ENCODE data around the gene CCRL2.
"Not testable (repeated sequence)": the region's sequence is repeated elsewhere in the genome, so short reads cannot be mapped to it uniquely, and the experiment has no call there.

The CCRL2 gene

DNA sequence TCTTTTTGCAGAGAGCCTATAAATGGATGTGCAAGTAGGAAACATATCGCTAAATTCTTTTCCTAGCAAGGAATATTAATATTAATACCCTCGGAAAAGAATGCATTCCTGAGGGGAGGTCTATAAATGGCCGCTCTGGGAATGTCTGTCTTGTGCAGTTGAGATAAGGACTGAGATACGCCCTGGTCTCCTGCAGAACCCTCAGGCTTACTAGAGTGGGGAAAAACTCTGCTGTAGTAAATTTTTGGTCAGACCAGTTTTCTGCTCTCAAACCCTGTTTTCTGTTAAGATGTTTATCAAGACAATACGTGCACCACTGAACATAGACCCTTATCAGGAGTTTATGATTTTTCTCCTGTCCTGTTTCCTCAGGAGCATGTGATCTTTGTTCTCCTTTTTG, 24.8 kb downstream of the CCRL2 start:
- not testable (repeated sequence) for DNase-seq

- DNase-seq, result not testable (repeated sequence)
Measured at GRCh38 chr3:46433118-46433517, 26.1 kb downstream of the CCRL2 start.

GRCh38 chr3:46433841-46434240, 26.8 kb downstream of the CCRL2 start:
- no peak for DNase-seq

DNA sequence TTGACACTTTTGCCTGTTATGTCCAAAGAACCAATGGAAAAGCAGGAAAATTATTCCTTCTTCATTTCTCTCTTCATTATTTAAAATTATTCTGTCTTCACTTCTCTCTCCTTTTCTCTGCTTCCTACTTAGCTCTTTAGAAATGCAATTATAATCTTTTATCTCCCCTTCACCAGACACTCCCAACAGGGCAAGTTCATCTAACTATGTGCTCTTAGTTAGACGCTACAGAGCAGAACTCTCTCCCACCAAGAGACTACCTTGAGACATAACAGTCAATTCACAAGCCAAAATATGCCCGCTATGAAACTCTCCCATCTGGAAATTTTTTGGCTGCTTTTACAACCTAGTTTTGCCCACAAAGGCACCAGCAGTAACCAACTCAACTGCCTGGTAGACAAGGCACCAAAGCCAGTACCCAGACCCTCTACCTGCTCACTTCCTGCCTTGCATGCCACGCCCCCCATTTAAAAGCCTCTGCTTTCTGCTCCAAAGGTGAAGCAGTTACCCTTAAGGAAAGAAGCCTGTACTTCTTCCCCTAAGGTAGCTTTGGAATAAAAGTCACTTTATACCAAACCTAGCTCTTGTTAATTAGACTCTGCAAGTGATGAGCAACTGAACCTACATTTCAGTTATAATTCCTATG, 28.1 kb downstream of the CCRL2 start:
- no peak for DNase-seq

DNA sequence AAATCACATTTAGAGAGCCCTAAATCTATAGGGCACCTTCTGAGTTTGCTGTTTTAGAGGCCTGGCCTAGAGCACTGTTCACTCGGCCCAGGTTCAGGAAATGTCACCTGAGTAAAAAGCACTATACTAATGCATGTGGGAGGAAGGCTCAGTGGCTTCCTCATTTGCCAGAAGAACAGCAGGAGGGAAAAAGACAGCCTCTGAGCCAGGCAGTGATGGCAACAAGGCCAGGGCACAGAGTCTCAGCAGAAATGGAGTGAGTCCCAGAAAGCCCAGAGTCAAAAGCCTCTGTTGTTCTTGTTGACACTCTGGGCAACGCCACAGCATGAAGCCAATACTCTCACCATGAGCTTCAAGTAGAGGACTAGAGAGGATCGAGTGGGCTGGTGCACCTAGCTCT, 31.8 kb downstream of the CCRL2 start:
- DNase-seq, result no peak

GRCh38 chr3:46440531-46441294, 33.7 kb downstream of the CCRL2 start:
- DNase-seq, result no peak

GRCh38 chr3:46442576-46443530, 35.8 kb downstream of the CCRL2 start:
- peak in 1 of 2 experiments; percentile 44 for DNase-seq

- no peak for DNase-seq
Measured at GRCh38 chr3:46447228-46447985, 40.3 kb downstream of the CCRL2 start.

DNA sequence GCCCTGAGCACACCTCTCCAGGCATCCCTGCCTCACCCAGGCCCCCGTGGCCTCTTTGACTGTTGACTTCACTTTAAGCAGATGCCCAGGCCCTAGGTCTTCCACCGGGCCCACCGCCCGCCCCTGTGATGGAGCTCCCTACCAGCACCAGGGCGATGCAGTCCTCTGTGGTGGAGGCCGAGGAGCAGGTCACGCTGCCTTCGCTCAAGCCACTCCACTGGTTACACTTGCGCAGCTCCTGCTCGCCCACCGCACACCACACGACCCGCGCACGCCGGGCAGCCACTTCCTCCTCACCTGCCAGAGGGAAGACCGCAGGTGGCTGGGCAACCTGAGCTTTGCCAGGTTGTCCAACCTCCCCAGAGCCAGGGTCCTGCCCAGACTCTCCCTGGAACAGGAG, 41.7 kb downstream of the CCRL2 start:
- DNase-seq, result no peak

DNA sequence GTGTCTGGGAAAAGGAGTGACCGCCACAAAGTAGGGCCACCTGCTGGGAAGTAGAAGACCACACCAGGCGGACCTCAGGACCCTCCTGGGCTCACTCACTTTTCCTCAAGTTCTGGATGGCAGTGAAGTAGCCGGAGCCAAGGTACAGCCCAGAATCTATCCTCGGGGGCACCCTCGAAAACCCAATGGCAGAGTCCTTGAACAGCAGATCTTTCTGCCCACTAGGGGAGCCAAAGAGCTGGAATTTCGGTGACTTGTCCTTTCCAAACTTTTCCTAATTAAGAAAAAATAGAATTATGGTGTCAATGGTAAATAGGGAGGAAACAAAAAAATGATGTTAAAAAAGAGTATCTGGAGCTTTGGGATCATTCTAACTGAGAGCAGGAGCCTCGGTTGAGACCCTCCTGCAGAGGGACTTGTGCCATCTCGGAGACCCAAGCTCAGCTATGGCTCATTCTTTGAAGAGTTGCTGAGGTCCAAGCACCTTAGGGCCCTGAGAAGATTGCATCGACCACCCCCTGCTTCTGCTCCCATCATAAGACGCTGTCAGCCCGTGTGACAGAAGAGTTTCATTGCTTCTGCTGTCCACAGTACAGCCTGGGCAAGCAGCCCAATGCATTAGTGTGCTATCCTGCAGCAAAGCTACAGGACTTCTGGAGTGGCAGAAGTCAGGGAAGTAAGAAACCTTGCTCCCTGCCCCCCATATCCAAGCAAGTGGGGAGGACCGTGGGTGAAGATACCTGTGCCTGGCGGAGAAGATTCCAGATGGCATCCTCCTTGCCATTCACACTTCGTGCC, 42.9 kb downstream of the CCRL2 start:
- DNase-seq, result no peak

DNA sequence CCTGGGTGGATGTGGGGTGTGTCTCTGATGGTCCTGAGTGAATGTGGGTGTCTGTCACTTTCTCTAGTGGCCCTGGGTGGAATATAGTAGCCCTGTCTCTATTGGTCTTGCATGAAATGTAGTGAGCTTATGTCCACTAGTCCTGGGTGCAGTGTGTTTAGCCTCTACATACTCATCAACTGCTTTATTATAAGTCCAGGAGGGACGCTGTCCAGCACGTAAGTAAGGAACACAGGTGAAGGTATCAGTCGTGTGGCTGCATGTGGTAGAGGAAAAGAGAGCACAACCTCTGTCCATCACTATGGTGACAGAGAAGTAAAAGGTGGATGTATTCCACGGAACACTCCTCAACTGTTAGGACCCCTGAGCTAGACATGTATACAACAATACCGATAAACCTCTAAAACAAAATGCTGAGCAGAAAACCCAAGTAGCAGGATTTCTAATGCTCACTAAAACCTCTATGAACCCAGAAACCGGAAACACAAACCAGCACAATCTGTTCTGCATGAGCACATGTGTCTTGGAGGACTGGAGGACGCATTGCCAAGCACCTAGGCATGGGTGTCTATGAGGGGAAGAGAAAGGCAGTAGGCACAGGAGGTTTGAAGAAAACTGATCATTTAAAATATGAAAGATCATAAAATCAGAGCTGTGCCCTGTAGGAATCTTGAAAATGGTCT, 46.6 kb downstream of the CCRL2 start:
- no peak for DNase-seq

- no peak for DNase-seq
Measured at GRCh38 chr3:46454209-46454595, 47.1 kb downstream of the CCRL2 start.

GRCh38 chr3:46454606-46455005, 47.5 kb downstream of the CCRL2 start:
- no peak for DNase-seq

GRCh38 chr3:46455231-46456115, 48.4 kb downstream of the CCRL2 start:
- DNase-seq, result no peak

GRCh38 chr3:46456118-46456517, 49.1 kb downstream of the CCRL2 start:
- no peak for DNase-seq
